HepG2 (cell line): Measurements from ENCODE around the gene COBL. TPM values are rescaled to one million over a fixed set of nuclear protein-coding genes. Genes with fewer than 3 reads are reported as not detected.

Experiments
- ADNP ChIP-seq: sonication (generic); formaldehyde crosslinking; IDR thresholded peaks from 2 replicates; pipeline ENCODE4 v1.4.0; 2020; ENCODE audit warnings: missing genetic modification reagents
- ARID5B ChIP-seq: IDR thresholded peaks from 2 replicates; pipeline ENCODE4 v1.4.0; 2020; ENCODE audit warnings: mild to moderate bottlenecking, missing genetic modification reagents
- CEBPB ChIP-seq: IDR thresholded peaks from 2 replicates; pipeline ENCODE4 v1.6.1; 2011; ENCODE audit warnings: low read depth, low read length, improper control_type of control experiment, borderline replicate concordance
- NCOA2 ChIP-seq: sonication (generic); formaldehyde crosslinking; IDR thresholded peaks from 2 replicates; pipeline ENCODE4 v1.8.0; 2022; ENCODE audit warnings: inconsistent platforms
- PRDM10 ChIP-seq: sonication (generic); formaldehyde crosslinking; IDR thresholded peaks from 2 replicates; pipeline ENCODE4 v1.4.0; 2020; ENCODE audit warnings: low read depth, missing genetic modification reagents
- TRIM22 ChIP-seq: fragments of 450-650 bp; IDR thresholded peaks from 2 replicates; pipeline ENCODE4 v1.6.1; 2017
- ZBTB34 ChIP-seq: sonication (generic); formaldehyde crosslinking; IDR thresholded peaks from 2 replicates; pipeline ENCODE4 v1.8.0; 2022; ENCODE audit warnings: mild to moderate bottlenecking, missing genetic modification reagents
- ZNF12 ChIP-seq: sonication (generic); formaldehyde crosslinking; IDR thresholded peaks from 2 replicates; pipeline ENCODE4 v1.5.0; 2020; ENCODE audit warnings: missing genetic modification reagents
- ZNF253 ChIP-seq: sonication (generic); formaldehyde crosslinking; IDR thresholded peaks from 2 replicates; pipeline ENCODE4 v1.8.0; 2022; ENCODE audit warnings: mild to moderate bottlenecking, missing genetic modification reagents, borderline replicate concordance
- ZNF34 ChIP-seq: sonication (generic); formaldehyde crosslinking; IDR thresholded peaks from 2 replicates; pipeline ENCODE4 v1.4.0; 2020; ENCODE audit warnings: mild to moderate bottlenecking, missing genetic modification reagents, borderline replicate concordance
- ZNF362 ChIP-seq: sonication (generic); formaldehyde crosslinking; IDR thresholded peaks from 2 replicates; pipeline ENCODE4 v1.4.0; 2020; ENCODE audit warnings: missing genetic modification reagents, mild to moderate bottlenecking, borderline replicate concordance
- ZNF883 ChIP-seq: sonication (generic); formaldehyde crosslinking; IDR thresholded peaks from 2 replicates; pipeline ENCODE4 v1.5.1; 2020; ENCODE audit warnings: mild to moderate bottlenecking, missing genetic modification reagents; ENCODE audit errors: not compliant biosample characterization
- polyA plus RNA-seq, 8 experiments: library from polyadenylated mRNA; depleted of rRNA in 3 of 8; stranded (reverse) in 7 of 8; unstranded in 1 of 8; fragments of >200 nt; fragmentation: Illumina TruSeq in 4 of 8; extraction: Trizol in 4 of 8; gene quantifications; 2 replicates each; pipeline versions ENCODE4 v1.2.1 to v1.2.3, GENCODE V29; 2011 to 2016; ENCODE audit warnings: low read depth in 4 of 8, missing spikeins in 1 of 8, mixed read lengths in 1 of 8; ENCODE audit not compliant: insufficient read depth in 1 of 8
- total RNA-seq, 5 experiments: library from RNA; depleted of rRNA; stranded (reverse); fragments of >200 nt; fragmentation: Illumina TruSeq; extraction: Trizol; gene quantifications; 2 replicates each; pipeline ENCODE4 v1.2.3, GENCODE V29; 2016; ENCODE audit warnings: low read depth in 1 of 5

The COBL gene
- total and polyA plus RNA-seq, 2 of the 13 experiments (the other 11 are each of a cell fraction or from before 2014, with no cell fraction given): 3.8 to 4.9 TPM

GRCh38 chr7:50985096-50985495 lies 331.5 kb downstream of the COBL start (continued):
- no peak for TF ChIP-seq ARID5B
- no peak for TF ChIP-seq ZNF34 (CRISPR knock-in tag)
- no peak for TF ChIP-seq ADNP (CRISPR knock-in tag)
- no peak for TF ChIP-seq TRIM22
- no peak for TF ChIP-seq ZNF12 (CRISPR knock-in tag)
- no peak for TF ChIP-seq PRDM10 (CRISPR knock-in tag)
- no peak for TF ChIP-seq ZNF362 (CRISPR knock-in tag)
- no peak for TF ChIP-seq NCOA2 (CRISPR knock-in tag)
- no peak for TF ChIP-seq ZNF253 (CRISPR knock-in tag)
- no peak for TF ChIP-seq CEBPB
- TF ChIP-seq ZNF883 (CRISPR knock-in tag): no peak
- TF ChIP-seq ZBTB34 (CRISPR knock-in tag): no peak
